ENCODE results near the gene GRIP1. TPM values are rescaled to one million over a fixed set of nuclear protein-coding genes. Genes with fewer than 3 reads are reported as not detected.

Gene GRIP1
- total RNA-seq, 4 donors from 2014 or later = 14.3 to 319 (median 20.6) TPM

DNA sequence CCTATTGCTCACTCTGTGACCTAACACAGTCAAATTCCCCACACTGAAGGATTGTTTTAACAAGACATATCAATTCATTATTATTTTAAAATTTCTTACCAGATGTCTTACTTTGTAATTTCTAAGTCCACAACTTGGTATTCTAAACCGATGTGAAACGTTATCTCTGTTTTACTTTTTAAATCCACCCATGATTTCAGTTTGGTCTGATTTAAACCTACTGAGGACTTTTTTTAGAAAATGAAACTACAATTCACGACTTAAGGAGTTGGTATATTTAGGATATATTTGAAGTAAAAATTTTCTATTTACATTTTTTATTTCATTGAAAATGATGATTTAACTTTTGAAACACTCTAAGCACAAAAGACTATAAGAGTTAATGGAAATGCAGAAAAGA, 35.1 kb upstream of the GRIP1 start:
- no peak overlapping the region for H3K27ac ChIP-seq
- WGBS = 38% methylated on average over 3 of the region's 3 CpGs

DNA sequence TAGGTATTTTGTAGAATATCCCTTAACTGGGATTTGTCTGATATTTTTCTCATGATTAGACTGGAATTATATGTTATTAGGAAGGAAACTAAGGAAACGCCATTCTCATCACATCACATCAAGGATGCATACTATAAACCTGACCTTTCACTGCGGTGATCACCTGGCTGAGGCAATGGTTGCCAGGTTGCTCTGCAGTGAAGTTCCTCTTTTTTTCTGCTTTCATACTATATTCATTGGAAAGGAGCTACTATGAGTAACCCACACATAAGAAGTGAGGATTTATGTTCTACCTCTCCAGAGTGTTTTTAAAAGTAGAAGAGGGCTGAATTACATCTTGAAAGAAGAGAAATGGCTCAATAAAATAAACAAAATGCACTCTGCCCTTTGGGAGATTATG, 31.0 kb upstream of the GRIP1 start:
- DNase-seq (ENCODE audit: low spot score in 2 of 2) = no peak
- no peak for TF ChIP-seq EP300 (IDR thresholded peaks at IDR 0.05)
- no peak for TF ChIP-seq POLR2AphosphoS5 (IDR thresholded peaks at IDR 0.05)
- TF ChIP-seq POLR2A (IDR thresholded peaks at IDR 0.05) = no peak
- TF ChIP-seq, protein P1, sequence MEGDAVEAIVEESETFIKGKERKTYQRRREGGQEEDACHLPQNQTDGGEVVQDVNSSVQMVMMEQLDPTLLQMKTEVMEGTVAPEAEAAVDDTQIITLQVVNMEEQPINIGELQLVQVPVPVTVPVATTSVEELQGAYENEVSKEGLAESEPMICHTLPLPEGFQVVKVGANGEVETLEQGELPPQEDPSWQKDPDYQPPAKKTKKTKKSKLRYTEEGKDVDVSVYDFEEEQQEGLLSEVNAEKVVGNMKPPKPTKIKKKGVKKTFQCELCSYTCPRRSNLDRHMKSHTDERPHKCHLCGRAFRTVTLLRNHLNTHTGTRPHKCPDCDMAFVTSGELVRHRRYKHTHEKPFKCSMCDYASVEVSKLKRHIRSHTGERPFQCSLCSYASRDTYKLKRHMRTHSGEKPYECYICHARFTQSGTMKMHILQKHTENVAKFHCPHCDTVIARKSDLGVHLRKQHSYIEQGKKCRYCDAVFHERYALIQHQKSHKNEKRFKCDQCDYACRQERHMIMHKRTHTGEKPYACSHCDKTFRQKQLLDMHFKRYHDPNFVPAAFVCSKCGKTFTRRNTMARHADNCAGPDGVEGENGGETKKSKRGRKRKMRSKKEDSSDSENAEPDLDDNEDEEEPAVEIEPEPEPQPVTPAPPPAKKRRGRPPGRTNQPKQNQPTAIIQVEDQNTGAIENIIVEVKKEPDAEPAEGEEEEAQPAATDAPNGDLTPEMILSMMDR (IDR thresholded peaks at IDR 0.05) = no peak
- H3K27ac ChIP-seq = no peak overlapping the region
- no peaks in the 10 kb centered on the region for H3K27me3 ChIP-seq
- H3K4me3 ChIP-seq = no peak overlapping the region
- H3K36me3 ChIP-seq = no peaks in the 10 kb centered on the region
- H3K4me1 ChIP-seq = no peaks in the 10 kb centered on the region
- no peaks in the 10 kb centered on the region for H3K9me3 ChIP-seq
- WGBS = 77% methylated on average over 2 of the region's 2 CpGs

More for the DNA sequence above, 35.1 kb upstream of the GRIP1 start:
- H3K4me1 ChIP-seq = no peaks in the 10 kb centered on the region
- H3K27me3 ChIP-seq = no peaks in the 10 kb centered on the region
- no peaks in the 10 kb centered on the region for H3K9me3 ChIP-seq
- DNase-seq (ENCODE audit: low spot score in 2 of 2) = no peak
- H3K36me3 ChIP-seq = no peaks in the 10 kb centered on the region
- TF ChIP-seq POLR2A (IDR thresholded peaks at IDR 0.05) (no peak), POLR2AphosphoS5 (IDR thresholded peaks at IDR 0.05) (no peak), EP300 (IDR thresholded peaks at IDR 0.05) (no peak)
- TF ChIP-seq, protein P1 (IDR thresholded peaks at IDR 0.05) = no peak
- no peak overlapping the region for H3K4me3 ChIP-seq

DNA sequence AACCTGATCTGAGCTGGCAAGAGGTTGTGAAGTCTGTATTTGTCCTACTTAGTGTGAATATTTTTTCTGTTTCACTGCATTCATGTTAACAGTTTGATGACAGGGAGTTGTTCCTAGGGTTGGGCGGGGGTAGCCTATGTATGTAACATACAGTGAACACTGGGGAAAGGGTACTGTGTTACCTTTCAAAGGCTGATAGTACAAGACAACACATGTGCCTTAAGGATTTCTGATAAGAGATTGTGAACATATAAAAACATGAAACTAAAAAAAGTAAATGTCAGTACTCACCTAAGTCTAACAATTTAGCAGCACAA, 30.5 kb upstream of the GRIP1 start:
- WGBS = 88% methylated on average over 1 of the region's 1 CpG
- H3K27ac ChIP-seq = no peak overlapping the region
- no peaks in the 10 kb centered on the region for H3K27me3 ChIP-seq
- H3K4me1 ChIP-seq = no peaks in the 10 kb centered on the region
- no peaks in the 10 kb centered on the region for H3K9me3 ChIP-seq
- DNase-seq (ENCODE audit: low spot score in 2 of 2) = no peak
- H3K36me3 ChIP-seq = no peaks in the 10 kb centered on the region
- H3K4me3 ChIP-seq = no peak overlapping the region
- no peak for TF ChIP-seq EP300 (IDR thresholded peaks at IDR 0.05)
- TF ChIP-seq POLR2AphosphoS5 (IDR thresholded peaks at IDR 0.05) = no peak
- TF ChIP-seq POLR2A (IDR thresholded peaks at IDR 0.05) = no peak
- TF ChIP-seq, protein P1 (IDR thresholded peaks at IDR 0.05) = no peak

DNA sequence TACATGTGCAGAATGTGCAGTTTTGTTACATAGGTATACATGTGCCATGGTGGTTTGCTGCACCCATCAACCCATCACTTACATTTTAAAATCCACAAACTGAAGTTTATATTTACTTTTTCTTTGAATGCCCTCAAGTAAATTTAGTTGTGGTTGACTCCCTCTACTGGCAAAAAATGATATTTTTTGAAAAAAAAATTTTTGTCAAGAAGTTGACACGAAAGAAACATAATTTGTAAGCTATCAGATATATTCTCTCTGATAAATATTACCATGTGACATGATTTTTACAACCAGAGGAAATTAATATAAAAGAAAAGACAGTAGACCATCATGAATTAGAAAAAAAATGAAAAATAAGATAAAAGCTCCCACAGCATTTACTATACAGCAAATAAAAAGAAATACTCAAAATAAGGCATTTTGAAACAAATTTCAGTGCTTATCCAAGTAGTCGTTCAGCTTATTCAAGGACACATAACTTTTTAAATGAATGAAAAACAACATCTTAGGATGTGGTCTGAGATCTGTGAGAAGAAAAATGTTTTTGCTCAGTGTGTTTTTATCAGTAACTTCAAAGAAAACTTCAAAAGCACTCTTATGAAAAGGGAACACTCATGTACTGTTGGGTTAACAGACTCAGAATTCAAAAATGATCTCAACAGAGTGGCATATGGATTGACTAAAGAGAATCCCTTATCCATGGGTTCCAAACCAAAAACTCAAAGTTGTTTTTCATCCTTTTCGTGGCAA, 30.0 kb upstream of the GRIP1 start:
- no peak overlapping the region for H3K4me3 ChIP-seq
- WGBS = 30% methylated on average over 3 of the region's 3 CpGs
- H3K4me1 ChIP-seq = no peaks in the 10 kb centered on the region
- H3K36me3 ChIP-seq = no peaks in the 10 kb centered on the region
- H3K9me3 ChIP-seq = no peaks in the 10 kb centered on the region
- DNase-seq (ENCODE audit: low spot score in 2 of 2) = no peak
- TF ChIP-seq POLR2A (IDR thresholded peaks at IDR 0.05) (no peak), EP300 (IDR thresholded peaks at IDR 0.05) (no peak), POLR2AphosphoS5 (IDR thresholded peaks at IDR 0.05) (no peak)
- TF ChIP-seq, protein P1 (IDR thresholded peaks at IDR 0.05) = no peak
- no peaks in the 10 kb centered on the region for H3K27me3 ChIP-seq
- no peak overlapping the region for H3K27ac ChIP-seq

DNA sequence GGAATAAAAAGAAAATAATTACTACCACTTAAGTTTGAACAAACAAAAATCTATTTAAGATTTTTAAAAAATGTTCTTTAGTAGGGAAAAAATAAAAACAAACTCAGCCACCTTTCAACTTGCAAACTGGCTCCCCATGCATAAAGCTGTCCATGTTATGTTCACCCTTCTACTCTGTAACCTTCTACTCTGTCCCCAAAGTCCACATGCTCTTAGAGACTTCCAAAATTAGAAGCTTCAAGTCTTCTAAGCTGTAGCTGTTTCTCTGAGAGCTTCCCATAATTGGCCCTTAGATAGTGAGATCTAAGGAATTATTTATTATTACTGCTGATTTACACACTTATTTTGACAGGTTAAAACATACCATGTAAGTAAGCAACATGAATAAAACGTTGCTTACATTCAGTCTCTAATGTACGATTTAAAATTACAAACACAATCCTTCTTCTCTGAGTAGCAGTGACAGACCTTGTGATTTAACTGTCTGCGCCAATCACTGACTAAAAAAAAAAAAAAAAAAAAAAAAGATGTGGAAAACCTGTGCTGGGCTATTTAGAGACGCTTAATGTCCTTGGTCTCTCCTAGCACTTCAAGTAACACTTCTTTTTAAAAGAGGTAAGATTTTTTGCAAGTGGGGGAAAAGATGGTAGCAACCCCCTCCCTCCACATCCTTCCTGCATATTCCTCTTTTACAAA, 28.3 kb upstream of the GRIP1 start:
- Histone ChIP-seq H3K27ac (no peak overlapping the region), H3K36me3 (no peaks in the 10 kb centered on the region), H3K4me3 (no peak overlapping the region), H3K9me3 (no peaks in the 10 kb centered on the region), H3K4me1 (no peaks in the 10 kb centered on the region), H3K27me3 (no peaks in the 10 kb centered on the region)
- no peak for DNase-seq (ENCODE audit: low spot score in 2 of 2)
- TF ChIP-seq POLR2AphosphoS5 (IDR thresholded peaks at IDR 0.05) (no peak), POLR2A (IDR thresholded peaks at IDR 0.05) (no peak), EP300 (IDR thresholded peaks at IDR 0.05) (no peak)
- TF ChIP-seq, protein P1 (IDR thresholded peaks at IDR 0.05) = no peak
- 70% methylated on average over 4 of the region's 4 CpGs for whole genome bisulfite sequencing
